ENCODE results near the gene ANKUB1.

ANKUB1 gene

DNA sequence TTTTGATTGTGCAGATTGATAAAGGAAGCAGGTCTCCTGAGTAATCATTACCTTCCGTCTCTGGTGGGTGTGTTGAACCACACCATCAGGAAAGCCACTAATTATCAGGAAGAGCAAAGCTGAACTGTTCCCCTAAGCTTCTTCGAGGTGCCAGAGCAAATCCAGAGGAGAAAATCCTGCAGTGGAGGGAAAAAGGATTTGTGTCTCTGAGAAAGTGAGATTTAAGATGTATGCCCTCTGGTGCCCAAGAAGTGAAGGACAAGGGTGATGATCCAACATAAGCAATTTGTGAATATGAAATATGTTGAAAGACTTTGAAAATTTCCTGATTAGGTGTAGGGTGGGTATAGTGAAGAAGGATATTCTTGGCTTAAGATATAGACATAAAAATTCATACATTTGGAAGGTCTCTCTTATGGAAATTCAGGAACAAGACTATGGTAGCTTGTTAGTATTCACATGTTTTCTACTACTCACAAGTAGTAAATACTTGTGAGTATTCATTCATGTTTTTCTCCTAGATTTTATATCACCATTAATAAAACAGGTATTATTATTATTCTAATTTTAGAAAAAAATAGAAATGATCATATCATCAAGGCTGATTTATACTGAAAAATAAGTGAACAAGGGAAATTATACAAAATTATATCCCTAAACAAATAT lies 74.8 kb downstream of the ANKUB1 start:
- peak in 3 of 10 donors; percentile 24 to 43 (median 27) for DNase-seq
- intact Hi-C loops (cut with DNase I), result loop anchor here (1.0 to 2.0 kb wide), 2 partner anchors 187 to 205 kb away; no protein-coding TSS in a partner anchor

DNA sequence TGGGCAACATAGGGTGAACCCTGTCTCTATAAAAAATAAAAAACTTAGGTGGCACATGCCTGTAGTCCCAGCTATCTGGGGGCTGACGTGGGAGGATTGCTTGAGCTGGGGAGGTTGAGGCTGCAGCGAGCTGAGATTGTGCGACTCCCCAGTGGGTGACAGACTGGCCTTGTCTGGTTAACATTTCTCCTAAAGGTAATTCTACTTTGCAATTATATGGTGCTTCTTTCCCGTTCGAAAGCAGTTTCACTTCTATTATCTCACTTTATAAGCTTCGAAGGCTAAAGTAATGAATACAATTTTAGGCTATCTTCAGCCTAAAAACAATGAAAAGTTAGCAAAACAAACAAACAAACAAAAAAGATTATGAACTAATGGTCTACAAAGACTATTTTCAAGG lies 75.4 kb downstream of the ANKUB1 start:
- no peak for DNase-seq
- intact Hi-C loops (cut with DNase I), result loop anchor here (1.0 to 2.0 kb wide), 2 partner anchors 187 to 204 kb away; no protein-coding TSS in a partner anchor

DNA sequence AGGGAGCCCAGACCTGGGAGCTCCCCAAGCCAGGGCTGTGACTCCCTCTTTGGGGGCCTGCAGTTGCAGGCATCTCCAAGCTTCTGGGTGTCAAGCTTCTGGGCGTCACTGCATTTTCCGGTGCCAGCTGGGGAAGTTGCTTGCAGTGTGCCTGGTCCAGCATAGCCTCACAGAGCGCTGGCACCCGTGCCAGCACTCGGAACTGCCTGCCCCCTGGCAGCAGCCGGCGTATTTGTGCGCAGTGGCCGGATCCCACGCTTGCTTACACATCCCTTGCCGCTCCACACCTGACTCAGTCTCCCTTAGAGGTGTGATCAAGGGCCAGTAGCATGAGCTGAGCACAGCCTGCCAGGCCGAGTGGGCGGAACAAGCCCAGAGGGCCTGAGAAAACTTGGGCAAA lies 77.1 kb downstream of the ANKUB1 start:
- peak in 1 of 10 donors; percentile 69 for DNase-seq
- intact Hi-C loops (cut with DNase I), result no loop called here

DNA sequence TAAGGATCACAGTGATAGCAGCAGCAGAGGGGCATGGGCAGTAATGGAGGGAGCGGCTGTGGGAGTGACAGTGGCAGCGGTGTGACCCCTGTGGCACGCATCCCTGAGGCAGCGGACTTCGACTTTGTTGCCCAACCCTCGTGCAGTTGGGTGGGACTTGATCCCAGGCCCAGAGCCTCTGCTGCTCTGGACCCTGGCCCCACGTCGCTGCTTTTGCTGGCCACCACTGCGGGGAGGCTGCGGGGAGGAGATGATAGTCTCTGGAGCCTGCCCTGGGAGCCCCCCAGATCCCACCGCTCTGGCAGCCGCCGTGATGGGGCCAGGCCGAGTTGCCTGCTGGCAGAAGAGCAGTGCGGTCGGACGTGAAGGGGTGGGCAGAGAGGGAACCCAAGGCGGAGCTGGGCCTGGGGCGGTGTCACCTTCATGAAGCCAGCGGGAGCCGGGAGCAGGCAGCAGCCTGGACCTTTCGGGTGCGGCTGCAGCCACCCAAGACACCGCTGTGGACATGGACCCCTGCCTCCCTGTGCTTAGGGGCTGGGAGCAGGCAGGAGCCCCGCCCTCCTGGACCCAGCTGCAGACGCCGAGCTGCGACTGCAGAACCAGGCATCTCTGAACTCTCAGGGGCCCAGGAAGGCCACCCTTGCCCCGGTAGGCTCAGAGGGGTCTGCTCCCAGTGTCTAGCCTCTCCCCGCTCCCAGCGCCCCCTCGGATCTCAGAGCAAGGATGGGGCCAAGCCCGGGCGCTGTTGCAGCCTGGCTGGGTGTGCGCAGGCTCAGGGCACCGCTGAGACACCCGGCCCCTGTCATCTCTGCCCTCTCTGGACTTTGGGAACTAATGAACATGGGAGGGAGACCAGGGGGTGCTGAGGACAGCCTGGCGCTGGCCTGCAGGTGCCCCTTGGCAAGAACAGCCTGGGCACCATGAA lies 78.4 kb downstream of the ANKUB1 start:
- peak in 1 of 10 donors; percentile 55 for DNase-seq
- intact Hi-C loops (cut with DNase I), result no loop called here

Data from posterior cingulate gyrus (tissue), 11 donors.